Right lobe of liver (tissue), 4 donors: ENCODE measurements around the gene CARTPT.

Experiments used
- CTCF ChIP-seq, 4 donors: fragments of 200-600 bp in 3 of 4; fragments of 450-650 bp in 1 of 4; IDR thresholded peaks; one replicate each; pipeline versions ENCODE4 v1.5.1 to v1.8.0; 2016 to 2022; ENCODE audit warnings: antibody characterized with exemption in 4 of 4, mild to moderate bottlenecking in 2 of 4
- POLR2A ChIP-seq: fragments of 450-650 bp; IDR thresholded peaks from one replicate; pipeline ENCODE4 v1.6.1; 2017; ENCODE audit warnings: antibody characterized with exemption, mild to moderate bottlenecking
- donor health status: DM: no; HTN: no; CAD: no.
- donor health status: DM: no; HTN: no; CAD: no.
- donor health status: DM: no; HTN: yes; CAD: no.

GRCh38 chr5:71752441-71753190 is 33.5 kb downstream of the CARTPT start:
- no peak for TF ChIP-seq CTCF (IDR thresholded peaks at IDR 0.05)
- TF ChIP-seq POLR2A, result no peak
